OCI-M1 (cell line): ENCODE data around the gene ELMO1.

Source experiments
- DNase-seq: peaks from one replicate; lab custom pipeline; 2025; lab: John Stamatoyannopoulos, UW

The ELMO1 gene

DNA sequence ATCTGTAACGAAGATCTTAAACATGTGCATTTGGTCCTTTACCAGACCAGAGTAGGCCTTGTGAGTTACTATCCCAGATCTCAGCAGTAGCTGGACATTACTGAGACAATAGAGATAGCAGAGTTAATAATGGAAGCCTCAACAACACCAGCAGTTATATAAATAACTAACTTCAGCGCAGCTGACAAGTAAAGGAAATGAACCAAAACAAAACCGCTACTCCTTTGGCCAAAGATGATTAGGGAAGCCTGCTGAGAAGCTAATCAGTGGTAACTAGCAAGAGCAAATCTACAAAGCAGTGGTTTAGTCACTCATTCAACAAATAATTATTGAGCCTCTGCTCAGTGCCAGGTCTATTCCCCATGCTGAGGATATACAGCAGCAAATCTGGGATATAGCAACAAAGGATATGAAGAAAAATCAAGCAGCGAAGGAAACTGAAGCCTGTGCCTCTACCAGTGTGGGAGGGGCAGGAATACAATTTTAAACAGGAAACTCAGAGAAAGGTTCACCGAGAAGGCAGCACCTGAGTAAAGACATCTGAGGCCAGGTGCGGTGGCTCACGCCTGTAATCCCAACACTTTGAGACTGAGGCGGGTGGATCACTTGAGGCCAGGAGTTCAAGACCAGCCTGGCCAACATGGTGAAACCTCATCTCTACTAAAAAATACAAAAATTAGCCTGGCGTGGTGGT, 103.6 kb downstream of the ELMO1 start:
- peak; percentile 20 for DNase-seq

- peak; percentile 85 for DNase-seq
These were observed 105.8 kb downstream of the ELMO1 start for GRCh38 chr7:37342688-37343471.

DNA sequence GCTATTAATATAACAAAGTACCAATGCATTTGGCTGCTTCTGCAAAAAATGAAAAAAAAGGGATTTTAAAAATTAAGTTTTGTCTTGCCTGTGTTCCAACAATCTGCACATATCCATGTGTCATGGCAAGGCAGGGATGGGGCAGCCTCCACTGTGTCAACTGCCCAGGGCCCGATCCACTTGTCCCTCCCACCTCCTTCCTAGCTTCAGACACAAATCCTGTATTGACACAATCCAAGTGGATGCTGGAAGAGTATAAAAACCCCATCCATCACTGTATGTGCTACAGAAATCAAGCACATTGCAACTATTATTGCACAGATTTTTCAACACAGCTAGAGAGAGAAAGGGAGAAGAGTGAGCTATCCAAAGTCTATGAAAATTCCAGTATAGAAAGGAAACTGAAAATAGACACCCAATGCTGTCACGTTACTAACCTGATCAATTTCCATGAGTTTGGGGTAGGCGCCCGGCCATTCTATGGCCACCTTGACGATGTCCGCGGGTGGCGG, 106.4 kb downstream of the ELMO1 start:
- DNase-seq = peak; percentile 58

GRCh38 chr7:37341033-37341630, 107.5 kb downstream of the ELMO1 start:
- peak; percentile 11 for DNase-seq

DNA sequence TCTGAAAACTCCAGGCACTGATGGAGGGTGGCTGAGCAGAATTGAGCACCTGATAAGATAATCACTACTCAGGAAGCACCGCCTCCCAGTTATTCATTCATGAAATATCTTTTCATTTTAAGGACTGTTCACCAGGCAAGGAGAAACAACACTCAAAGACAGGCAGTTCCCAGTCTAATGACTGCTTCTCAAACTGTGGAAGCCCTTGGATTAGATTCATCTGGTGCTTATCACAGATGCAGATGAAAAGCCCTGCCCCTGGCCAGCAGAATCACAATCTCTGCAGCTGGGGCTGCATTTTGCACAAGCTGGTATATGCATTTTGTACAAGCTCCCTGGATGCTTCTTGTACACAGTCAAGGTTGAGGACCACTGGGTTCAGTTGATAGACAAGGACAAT, 109.7 kb downstream of the ELMO1 start:
- DNase-seq = no peak

DNA sequence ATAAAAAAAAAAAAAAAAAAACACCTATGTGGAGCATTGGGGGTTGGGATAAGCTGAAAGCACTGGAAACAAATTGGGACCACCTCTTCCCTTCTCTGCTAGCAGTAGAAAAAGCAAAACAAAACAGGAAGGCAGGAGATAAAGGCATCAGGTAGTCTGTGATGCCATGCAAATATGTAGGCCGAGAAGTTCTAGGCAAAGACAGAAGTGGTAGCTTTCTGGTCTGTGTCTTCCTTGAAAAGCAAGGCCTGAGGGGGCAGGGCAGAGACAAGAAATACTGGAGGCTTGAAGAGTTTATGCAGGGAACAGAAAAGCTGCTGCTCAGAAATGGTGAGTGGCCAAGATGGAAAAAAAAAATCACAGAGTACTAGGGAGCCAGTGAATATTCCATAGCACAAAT, 111.1 kb downstream of the ELMO1 start:
- no peak for DNase-seq

DNA sequence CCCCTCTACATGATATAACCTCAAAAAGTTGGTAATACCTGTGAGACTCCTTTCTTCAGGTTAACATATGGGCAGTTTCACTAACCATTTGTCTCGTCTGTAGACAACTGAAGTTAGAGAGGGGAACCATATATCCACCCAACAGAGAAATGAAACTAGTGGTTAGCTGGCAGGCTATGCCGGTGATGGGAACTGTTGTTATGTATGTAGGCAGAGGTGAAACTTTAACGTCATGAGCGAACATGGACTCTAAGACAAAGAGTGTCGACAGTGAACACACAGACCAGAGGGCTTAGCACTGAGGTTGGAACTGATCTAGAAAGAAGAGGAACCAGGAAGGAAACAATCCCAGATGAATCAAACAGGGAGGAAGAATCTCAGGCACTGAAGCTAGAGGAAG, 112.4 kb downstream of the ELMO1 start:
- no peak for DNase-seq

DNA sequence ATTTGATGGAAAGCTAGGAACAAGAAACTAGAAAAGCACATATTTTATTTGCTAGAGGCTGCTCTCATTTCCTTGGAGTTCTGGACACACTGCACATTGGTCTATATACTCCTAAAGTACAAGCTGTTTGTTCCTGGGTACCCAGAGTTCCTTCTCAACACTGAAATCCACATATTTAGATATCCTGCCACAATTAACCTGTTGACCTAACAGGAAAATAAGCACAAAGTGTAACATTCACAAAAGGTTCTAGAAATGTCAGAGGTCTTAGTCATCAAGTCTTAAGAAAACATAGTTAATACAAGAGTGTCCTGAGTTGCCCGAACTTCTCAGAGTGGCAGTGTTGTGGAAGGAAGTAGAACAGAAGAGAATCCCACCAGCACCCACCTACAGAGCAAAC, 115.6 kb downstream of the ELMO1 start:
- no peak for DNase-seq

- no peak for DNase-seq
These were observed 116.2 kb downstream of the ELMO1 start for GRCh38 chr7:37332243-37333016.

DNA sequence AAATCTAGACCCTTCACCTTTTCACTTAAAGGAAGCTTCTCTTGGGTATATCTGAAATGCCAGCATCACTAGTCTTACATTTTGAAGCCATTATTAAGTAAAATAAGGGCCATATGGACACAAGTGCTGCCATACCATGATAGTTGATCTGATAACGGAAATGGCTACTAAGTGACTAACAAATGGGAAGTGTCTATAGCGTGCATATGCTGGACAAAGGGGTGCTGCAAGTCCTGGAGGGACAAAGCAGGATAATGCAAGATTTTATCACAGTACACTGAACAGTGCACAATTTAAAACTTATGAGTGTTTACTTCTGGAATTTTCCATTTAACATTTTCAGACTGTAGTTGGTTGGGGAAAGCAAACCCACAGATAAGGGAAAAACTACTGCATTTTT, 117.9 kb downstream of the ELMO1 start:
- no peak for DNase-seq

- DNase-seq = no peak
These were observed 118.7 kb downstream of the ELMO1 start for GRCh38 chr7:37329940-37330339.

- DNase-seq = no peak
These were observed 121.4 kb downstream of the ELMO1 start for GRCh38 chr7:37327288-37327687.

- no peak for DNase-seq
These were observed 124.7 kb downstream of the ELMO1 start for GRCh38 chr7:37323966-37324365.

GRCh38 chr7:37322831-37323230, 125.8 kb downstream of the ELMO1 start:
- DNase-seq = no peak

GRCh38 chr7:37320848-37321468, 127.7 kb downstream of the ELMO1 start:
- DNase-seq = no peak

- DNase-seq = no peak
These were observed 128.4 kb downstream of the ELMO1 start for GRCh38 chr7:37320140-37320847.

- DNase-seq = no peak
These were observed 130.1 kb downstream of the ELMO1 start for GRCh38 chr7:37318541-37318940.

- no peak for DNase-seq
These were observed 132.6 kb downstream of the ELMO1 start for GRCh38 chr7:37315772-37316715.

DNA sequence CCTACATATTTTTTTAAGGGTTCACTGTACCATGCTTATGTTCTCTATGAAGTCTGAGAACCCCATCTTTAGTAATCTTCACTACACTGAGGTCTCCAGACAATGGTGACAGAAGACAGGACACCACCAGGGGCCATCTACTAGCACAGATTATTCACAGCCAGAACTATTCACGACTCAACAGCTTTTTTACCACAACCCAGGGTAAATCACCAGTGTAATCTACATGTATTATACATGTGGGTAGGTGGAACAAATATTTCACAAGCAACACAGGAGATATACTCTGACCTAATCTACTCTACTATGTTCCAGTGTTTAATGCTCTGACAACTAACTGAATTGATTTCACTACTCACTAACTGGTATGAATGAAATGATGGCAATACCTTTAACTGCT, 136.1 kb downstream of the ELMO1 start:
- DNase-seq = no peak

DNA sequence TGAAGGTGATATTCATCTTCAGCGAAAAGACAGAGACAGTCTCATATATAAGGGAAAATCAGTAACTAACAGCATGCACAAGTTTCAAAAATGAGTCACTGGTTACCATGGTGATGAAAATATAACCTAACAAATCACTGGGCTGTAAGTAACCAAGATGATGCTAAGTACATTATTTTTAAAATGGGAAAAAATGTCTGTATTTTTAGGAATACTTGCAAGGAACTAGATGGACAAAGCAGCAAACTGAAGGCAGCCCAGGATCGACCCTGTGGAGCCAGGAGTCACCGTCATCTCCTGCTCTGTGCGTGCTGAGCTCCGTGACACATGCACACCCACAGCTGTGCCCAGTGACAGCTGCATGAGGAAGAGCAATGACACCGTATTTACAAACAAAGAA, 137.3 kb downstream of the ELMO1 start:
- no peak for DNase-seq
